Left colon (tissue), 2 donors: ENCODE results near the gene EIPR1. TPM values are rescaled to one million over a fixed set of nuclear protein-coding genes. Genes with fewer than 3 reads are reported as not detected.
A peak's percentile ranks its signal among the peaks of the same experiment; 100 is the strongest.

ENCODE experiments used
- ATAC-seq: fragments of 200-7000 bp; cut with Tn5 transposase; one replicate; pipeline ENCODE4 v1.9.1; 2020; ENCODE audit warnings: mild to moderate bottlenecking, moderate library complexity
- DNase-seq, 2 donors: peaks; one replicate each; pipeline ENCODE4 v3.0.0-alpha.2; 2020
- intact Hi-C, 2 donors: fragments of 100-400 bp; cut with DNase I in 1 of 2; cut with micrococcal nuclease in 1 of 2; formaldehyde crosslinking; loops; one replicate each; pipeline versions ENCODE4 v1.11.2 to v1.14.0; 2022; cut with DNase I, micrococcal nuclease
- total RNA-seq, 2 donors: library from RNA; stranded (reverse); fragmentation: NEBNext Ultra II Directional; extraction: Animal tissue kit (Norgen Biotek cat#: 25700); gene quantifications; one replicate each; pipeline ENCODE4 v1.2.1, GENCODE V29; 2021
- donor health status: DM: no; HTN: no; CAD: no.
- donor health status: DM: yes; HTN: yes; CAD: no.

Gene EIPR1
- total RNA-seq, 2 donors from 2014 or later, result 21.3 to 25.8 TPM

DNA sequence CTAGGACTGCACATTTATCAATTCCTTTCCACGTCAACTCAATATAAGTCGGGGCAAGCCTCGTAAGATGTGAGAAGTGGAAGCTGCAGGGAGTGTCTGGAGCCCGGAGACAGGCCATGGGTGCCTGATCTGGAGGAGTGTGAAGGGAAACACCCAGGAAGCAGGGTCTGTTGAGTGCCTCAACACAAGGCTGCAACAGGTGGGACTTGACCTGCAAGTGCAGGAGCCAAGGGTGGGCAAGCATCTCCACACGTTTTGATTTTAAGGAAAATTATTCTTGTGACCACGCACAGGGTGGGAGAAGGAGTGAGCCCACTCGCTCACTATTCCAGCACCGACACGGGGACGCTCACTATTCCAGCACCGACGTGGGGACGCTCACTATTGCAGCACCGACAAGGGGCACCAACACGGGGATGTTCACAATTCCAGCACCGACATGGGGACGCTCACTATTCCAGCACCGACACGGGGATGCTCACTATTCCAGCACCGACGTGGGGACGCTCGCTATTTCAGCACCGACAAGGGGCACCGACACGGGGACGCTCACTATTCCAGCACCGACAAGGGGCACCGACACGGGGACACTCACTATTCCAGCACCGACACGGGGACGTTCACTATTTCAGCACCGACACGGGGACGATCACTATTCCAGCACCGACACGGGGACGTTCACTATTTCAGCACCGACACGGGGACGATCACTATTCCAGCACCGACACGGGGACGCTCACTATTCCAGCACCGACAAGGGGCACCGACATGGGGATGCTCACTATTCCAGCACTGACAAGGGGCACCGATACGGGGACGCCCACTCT lies 197.3 kb downstream of the EIPR1 start:
- ATAC-seq, result no peak
- intact Hi-C loops, result no loop called here
- DNase-seq, result no peak

DNA sequence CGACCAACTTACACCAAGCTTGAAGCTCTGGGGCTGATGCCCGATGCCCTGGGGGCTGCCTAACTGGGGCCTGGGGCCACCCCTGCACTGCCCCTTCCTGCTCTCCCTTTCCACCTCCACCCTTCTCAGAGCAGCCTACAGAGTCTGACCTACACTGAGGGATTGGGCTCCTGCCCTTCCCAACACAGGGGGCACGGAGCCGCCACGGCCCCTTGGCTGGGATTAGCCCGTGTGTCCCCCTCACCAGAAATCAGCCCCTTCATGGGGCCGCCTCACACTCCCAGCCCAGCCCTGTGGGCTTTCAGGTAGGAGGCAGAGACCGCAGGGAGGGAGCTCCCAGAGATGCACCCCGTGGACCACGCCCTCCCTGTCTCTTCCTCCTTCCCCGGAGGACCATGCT lies 198.0 kb downstream of the EIPR1 start:
- no peak for ATAC-seq
- DNase-seq, result no peak
- intact Hi-C loops, result no loop called here

DNA sequence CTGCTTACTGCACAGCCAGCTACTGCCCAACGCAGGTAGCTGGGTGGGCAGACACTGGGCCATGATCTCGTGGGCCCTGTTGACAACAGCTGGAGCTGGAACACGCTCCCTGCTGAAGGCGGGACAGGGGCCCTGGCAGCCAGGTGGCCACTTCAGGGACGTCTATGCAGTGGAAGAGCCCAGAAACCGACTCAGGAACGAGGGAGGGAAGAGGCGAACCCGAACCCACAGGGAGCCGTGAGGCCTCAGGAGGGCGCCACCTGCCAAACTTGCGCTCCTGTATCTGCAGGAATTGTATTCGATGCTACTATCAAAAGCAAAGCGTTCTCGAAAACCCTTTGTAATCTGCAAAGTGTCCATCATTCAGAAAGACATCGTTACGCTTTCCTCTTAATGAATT lies 198.4 kb downstream of the EIPR1 start:
- no peak for ATAC-seq
- intact Hi-C loops, result no loop called here

DNA sequence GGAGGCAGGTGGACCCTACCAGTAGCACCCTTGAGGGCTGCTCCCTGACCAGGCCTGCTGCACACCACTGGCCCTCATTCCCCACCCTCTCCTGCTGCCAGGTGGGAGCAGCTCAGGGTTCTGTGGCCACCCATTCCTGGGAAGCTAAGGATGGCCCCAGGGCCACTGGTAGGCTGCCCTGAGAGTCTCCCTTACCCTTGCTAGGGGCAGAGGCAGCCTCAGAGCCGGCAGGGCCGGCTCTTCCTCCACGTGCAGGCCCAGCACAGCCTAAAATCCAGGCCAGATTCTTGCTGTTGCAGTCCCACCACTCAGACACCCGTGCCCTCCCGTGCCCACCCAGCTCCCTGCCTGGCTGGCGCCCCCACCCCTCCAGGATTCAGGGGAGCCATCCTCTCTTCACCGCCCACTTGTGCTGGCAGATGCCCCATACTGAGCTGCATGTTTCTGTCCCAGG lies 199.0 kb downstream of the EIPR1 start:
- no peak for ATAC-seq
- DNase-seq, result no peak
- intact Hi-C loops, result no loop called here

More for the DNA sequence above, 198.4 kb downstream of the EIPR1 start:
- no peak for DNase-seq

DNA sequence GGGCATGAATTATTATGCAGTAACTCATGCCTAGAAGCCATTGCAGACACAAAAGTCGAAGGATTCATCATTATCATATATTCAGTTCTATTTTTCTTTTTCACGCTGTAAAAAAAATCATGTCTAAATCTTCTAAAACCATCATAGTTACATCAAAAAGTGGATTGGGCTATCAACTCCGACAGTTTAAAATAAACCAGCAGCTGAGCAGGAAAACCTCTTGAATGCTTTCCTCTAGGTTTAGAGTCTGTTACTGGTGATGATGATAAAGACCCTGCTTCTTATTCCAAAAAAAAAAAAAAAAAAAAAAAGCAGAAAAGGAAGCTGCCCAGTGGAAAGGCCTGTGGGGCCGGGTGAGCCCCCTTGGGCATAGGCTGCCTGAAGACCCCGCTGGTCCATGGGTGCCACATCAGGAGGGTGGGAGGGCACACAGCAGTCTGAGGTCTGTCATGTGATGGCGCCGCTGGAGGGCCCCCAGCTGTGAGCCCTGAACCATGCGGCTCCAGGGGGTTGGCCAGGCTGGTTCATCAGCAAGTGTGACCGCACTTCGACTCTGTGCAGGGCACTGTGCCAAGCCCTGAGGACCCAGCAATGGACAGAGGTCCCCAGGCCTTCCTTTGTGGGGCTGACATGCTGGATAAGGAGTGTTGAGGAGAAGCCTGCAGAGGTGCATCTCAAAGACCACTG lies 199.6 kb downstream of the EIPR1 start:
- intact Hi-C loops, result no loop called here
- no peak for DNase-seq
- ATAC-seq, result no peak

DNA sequence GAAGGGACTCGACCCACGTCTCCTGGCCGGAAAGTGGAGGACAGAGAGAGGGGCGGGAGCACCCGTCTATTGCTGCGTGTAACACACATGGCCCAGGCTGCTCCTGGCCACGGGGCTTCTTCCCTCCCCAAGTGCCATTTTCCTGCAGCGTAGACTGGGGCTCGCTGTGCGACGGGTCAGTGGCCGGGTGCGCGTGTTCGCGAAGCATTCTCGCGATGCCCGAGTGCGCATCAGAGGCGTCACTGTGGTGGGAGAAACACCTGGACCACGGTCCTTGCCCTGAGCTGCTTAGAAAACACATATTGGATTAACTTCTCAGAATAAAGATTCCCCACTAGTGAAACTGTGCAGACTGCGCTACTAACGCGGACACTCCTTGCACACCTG lies 200.8 kb downstream of the EIPR1 start:
- DNase-seq (no peak), ATAC-seq (no peak)
- intact Hi-C loops, result no loop called here

DNA sequence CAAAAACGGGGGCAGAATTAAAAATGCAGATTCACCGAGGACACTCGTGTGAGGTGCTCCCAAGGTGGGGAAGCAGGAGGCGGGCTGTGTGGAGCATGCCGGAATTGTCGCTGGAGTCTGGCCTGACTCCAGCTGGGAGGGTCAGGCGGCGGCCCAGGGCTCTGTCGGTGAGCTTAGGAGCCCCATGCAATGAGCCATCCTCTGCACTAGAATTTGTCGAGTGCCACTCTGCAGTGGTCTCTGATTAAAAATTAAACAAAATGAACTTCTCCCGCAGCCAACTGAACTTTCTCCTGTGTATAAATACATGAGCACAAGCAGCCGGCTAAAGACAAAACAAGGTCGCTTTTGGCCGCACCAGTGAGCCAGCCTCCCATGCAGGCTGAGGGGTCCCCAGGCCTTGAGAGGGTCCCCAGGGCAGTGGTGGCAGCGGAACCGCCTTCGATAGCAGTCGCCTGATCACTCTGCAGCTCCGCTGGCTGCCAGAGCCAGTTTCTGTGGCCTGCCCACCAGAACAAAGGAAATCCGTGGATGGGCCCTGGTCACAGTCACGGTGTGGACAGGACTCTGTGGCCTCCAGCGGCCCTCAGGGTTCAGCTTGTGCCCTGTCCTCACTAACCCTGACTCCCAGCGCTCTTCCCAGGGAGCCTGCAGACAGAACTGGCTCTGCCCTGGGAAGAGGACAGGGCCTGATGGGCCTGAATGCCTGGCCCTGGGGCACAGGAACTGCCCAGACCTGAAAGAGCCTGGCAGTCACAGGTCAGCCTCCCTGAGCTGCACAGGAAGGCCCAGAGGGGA lies 201.3 kb downstream of the EIPR1 start:
- intact Hi-C loops, result no loop called here
- no peak for DNase-seq
- ATAC-seq, result no peak

DNA sequence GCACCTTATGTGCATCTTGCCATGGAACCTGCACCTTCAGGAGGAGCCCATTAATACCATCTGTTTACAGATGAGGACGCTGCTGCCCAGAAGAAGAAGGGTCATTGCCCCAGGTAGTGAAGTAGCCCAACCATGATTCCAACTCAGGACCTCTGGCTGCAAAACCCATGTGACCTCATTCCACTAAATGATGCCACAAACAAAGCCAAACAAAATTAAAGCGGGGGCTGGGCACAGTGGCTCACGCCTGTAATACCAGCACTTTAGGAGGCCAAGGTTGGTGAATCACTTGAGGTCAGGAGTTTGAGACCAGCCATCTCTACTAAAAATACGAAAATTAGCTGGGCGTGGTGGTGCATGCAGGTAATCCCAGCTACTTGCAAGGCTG lies 202.1 kb downstream of the EIPR1 start:
- intact Hi-C loops, result no loop called here
- ATAC-seq (no peak), DNase-seq (no peak)

DNA sequence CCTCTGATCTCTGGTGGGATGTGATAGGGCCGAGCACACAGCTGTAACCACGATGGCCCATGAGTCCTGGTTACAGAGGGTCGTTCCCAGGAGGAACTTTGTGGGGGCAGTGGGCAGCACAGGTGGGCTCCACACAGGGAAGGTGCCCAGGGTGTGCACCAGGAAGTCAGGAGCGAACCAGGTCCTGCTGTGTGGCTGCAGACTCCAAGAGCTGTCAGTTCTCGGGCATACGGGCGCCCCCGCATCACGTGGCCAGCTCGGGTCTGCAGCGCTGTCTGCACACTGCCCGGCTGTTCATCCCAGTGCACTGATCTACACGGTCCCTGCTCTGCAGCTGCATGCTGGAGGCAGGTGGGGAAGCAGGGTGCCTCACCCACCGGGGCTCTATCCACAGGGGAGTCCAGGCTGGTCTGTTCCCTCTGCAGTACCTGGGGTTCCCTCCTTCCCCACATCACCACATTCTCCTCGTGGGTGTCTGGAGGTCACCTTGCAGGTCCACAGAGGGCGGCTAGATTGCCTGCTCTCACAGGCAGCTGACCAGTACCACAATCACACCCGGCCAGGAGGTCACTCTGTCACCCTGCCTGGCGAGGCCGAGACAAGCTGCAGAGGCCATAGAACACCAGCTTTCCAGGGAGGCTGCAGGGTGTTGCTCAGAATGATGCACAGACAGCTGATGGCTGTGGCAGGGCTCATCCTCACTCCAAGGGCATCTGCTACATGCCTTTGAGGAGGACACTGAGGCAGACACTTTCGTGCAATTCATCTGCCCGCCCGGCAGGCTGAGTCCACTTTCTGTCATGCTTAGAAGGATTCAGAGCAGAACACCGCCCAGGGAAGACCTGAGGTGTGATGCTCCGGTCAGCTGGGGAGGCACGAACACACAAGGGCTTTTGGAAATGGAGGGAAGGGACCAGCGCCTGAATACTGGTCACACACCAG lies 202.7 kb downstream of the EIPR1 start:
- ATAC-seq, result no peak
- intact Hi-C loops, result no loop called here
- no peak for DNase-seq

DNA sequence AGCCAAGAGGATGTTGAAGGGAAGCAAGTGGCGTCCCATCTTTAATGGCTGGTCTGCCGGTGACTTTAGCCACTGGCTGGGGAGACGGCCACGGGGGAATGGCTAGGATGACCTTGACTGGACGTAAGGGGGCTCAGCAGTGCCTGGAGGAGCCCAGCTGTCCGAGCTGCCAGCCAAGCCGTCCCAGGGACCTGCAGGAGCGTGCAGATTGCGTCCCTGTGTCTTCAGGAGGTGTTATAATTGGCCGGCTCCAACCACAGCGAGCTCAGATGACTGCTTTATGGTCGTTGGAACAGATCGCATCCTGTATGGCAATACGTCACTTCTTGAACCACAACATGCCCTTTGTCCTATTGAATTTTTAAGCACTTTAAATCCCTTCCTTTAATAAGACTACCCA lies 204.6 kb downstream of the EIPR1 start:
- no peak for DNase-seq
- intact Hi-C loops, result no loop called here
- no peak for ATAC-seq

DNA sequence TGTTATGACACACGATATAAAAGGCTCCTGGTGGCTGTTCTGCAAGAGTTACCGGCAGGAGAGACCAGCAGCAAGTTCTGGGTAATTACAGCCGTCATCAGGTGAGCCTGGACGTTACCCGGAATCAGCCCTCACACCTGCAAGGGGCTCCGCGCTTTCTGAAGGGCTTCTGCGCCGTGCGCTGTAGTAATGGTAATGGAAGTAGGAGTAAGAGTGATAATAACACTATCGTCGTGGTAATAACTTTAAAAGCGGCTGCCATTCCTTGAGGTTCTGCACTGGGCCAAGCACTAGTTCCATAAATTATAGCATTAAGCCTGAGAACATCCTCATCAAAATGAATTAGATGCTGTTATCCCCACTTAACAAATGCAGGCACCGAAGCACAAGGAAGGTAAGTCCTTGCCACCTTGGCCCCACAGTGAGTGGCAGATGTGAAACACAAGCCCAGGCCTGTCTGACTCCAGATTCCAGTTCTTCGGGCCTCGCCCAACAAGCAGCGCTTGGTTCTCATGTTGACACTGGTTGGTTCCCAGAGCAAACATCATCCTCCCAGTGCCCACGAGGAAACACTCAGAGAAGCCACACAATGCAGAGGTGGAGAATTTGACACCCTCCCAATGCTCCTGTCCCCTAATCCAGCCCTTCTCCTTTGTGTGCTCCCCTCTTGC lies 205.2 kb downstream of the EIPR1 start:
- intact Hi-C loops, result no loop called here
- DNase-seq (no peak), ATAC-seq (peak; percentile 25)

DNA sequence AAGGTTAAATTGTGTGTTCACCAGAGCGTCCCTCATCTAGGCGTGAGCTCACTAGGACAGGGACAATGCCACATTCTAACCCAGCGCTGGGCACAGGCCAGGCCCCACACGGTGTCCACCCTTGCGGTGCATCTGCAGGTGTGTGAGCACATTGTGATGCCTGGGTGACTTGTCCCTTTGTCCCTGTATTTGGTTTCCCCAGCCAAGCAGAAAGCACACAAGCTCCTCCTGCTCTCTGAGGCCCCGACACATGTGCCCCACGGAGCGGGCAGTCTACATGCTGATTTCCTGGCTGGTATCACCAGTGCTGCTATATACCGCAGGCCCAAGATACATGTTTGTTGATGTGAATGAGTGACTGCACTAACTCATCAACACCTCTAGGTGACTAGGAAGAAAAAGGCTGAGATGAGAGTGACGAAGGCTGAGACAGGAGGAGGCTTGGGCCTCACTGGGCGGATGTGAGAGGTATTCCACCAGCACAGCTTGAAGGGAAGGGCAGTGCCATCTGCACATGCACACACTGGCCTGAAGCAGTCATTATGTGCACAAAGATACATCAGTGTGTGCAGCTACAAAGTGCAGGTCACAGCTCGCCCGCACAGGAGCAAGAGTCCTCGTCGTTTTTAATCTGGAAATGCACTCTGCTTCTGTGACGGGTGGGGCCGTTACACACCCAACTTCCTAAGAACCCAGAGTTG lies 205.9 kb downstream of the EIPR1 start:
- intact Hi-C loops, result no loop called here
- ATAC-seq (no peak), DNase-seq (no peak)

DNA sequence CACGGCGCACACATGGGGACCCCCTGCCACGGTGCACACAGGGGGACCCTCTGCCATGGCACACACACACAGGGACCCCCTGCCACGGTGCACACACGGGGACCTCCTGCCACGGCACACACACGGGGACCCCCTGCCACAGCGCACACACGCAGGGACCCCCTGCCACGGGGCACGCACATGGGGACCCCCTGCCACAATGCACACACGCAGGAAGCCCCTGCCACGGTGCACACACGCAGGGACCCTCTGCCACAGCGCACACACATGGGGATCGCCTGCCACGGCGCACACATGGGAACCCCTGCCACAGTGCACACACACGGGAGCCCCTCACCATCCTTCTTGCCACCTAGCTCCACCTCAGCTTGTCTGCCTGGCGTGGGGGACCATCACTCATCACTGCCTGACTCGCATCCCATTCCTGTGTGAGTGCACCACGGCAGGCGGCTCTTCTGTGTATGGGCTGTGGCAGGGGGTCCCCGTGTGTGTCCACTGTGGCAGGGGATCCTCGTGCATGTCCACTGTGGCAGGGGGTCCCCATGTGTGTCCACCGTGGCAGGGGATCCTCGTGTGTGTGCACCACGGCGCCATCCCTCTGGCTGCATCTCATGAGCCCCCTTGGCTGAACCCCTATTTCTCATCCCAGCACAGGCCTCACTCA lies 206.7 kb downstream of the EIPR1 start:
- DNase-seq (no peak), ATAC-seq (no peak)
- intact Hi-C loops, result no loop called here

DNA sequence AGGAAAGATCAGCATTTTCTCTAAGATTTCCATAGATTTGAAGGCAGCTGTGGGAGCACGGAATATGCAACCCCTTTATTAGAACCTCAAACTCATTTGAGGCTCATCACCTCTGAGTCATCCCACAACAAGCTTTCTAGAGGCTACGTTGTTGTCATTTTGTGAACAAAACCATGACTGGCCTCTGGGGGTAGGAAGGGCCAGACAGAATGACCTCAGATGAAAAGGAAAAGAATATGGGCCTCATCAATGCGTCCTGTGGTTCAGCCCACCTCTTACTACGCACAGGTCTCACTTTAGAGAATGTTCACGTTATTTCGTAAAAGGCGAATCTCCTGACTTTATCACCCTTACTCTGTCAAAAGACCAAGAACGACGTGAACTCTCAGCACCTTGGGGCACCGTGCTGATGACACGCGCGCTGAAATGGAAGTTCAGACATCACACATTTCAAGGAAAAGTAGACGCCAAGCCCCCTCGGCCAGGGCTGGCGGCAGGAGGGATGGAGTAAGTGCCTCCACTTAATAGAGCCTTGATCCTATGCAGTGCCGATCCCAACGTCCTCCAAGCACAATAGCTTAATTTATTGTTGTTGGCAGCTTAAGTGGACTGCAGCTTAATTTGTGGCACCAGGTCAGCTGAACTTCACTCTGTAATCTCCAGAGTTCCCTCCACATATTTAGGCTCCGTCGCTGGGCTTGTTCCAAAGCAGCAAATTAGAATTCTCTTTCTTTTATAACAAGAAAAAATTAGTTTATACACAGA lies 208.3 kb downstream of the EIPR1 start:
- DNase-seq, result no peak
- ATAC-seq, result no peak

DNA sequence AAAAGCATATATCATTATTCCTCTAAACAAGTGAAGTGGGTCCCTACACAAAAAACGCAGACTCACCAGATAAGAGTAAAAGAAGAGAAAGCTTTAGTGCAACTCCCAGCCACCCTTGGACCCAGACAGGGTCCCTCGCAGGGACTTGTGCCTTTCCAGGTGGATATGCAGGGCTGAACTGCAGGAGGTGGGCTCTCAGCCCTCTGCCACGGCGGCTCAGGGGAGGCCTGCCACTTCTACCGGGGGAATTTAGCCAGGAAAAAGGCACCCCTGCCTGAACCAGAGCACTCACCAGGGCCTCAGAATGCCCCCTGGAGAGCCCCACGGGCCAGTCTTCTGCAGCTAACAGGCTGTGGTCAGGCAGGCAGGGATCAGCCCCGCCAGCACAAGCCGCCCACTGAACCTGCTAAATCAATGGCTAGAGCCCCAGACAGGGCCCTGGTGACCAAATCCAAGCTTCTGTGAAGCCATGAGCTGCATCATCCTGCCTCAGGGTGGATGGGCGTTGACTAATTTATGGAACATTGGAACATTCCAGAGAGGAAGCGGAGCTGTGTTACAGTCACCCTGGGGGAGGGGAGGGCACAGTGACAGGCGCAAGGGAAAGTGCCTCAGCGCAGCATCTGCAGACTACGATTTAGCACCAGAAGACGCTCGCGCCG lies 209.3 kb downstream of the EIPR1 start:
- DNase-seq, result no peak
- intact Hi-C loops, result no loop called here

More for the DNA sequence above, 208.3 kb downstream of the EIPR1 start:
- intact Hi-C loops, result no loop called here

DNA sequence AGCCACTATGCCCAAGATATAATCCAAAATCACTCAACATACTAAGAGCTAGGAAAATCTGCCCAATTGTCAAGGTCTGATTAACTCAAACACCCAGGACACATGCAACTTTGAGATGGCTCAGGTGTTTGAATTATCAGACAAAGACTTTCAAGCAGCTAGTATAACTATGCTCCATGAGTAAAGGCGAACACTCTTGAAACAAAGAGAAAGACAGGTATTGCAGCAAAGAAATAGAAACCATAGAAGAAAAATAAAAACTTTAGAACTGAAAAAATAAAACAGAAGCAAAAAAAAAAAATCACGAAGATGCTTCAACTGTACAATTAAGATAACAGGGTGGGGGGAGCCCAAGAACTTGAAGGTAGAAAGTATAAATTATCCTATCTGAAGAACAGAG lies 214.2 kb downstream of the EIPR1 start:
- no peak for ATAC-seq
- DNase-seq, result no peak
- intact Hi-C loops, result no loop called here

More for the DNA sequence above, 209.3 kb downstream of the EIPR1 start:
- no peak for ATAC-seq
